Suppressor macrophage treated with lipopolysaccharide for 4 hours (primary cell): ENCODE measurements around the gene LAMA5.

Source experiments
- DNase-seq: peaks from one replicate; pipeline ENCODE4 v3.0.0-alpha.2; 2020

Gene LAMA5

GRCh38 chr20:62301111-62301668 lies 65.9 kb downstream of the LAMA5 start:
- no peak for DNase-seq

GRCh38 chr20:62300319-62300718 lies 66.8 kb downstream of the LAMA5 start:
- DNase-seq: no peak

GRCh38 chr20:62299666-62300236 lies 67.4 kb downstream of the LAMA5 start:
- DNase-seq: no peak

- no peak for DNase-seq
Observed at GRCh38 chr20:62298577-62299249, 68.4 kb downstream of the LAMA5 start.

GRCh38 chr20:62297449-62298227 lies 69.5 kb downstream of the LAMA5 start:
- no peak for DNase-seq

GRCh38 chr20:62296724-62297448 lies 70.2 kb downstream of the LAMA5 start:
- DNase-seq: no peak

- DNase-seq: no peak
Observed at GRCh38 chr20:62294516-62294915, 72.6 kb downstream of the LAMA5 start.

- no peak for DNase-seq
Observed at GRCh38 chr20:62293946-62294345, 73.2 kb downstream of the LAMA5 start.

- no peak for DNase-seq
Observed at GRCh38 chr20:62293111-62293784, 73.9 kb downstream of the LAMA5 start.

- no peak for DNase-seq
Observed at GRCh38 chr20:62292108-62292507, 75.0 kb downstream of the LAMA5 start.

- DNase-seq: no peak
Observed at GRCh38 chr20:62291251-62292066, 75.7 kb downstream of the LAMA5 start.

- DNase-seq: no peak
Observed at GRCh38 chr20:62289898-62290297, 77.2 kb downstream of the LAMA5 start.

- no peak for DNase-seq
Observed at GRCh38 chr20:62289131-62289530, 78.0 kb downstream of the LAMA5 start.

- no peak for DNase-seq
Observed at GRCh38 chr20:62288535-62289105, 78.5 kb downstream of the LAMA5 start.

- no peak for DNase-seq
Observed at GRCh38 chr20:62287759-62288534, 79.2 kb downstream of the LAMA5 start.

GRCh38 chr20:62287129-62287528 lies 80.0 kb downstream of the LAMA5 start:
- no peak for DNase-seq

- DNase-seq: no peak
Observed at GRCh38 chr20:62286493-62287064, 80.5 kb downstream of the LAMA5 start.

GRCh38 chr20:62285722-62286121 lies 81.4 kb downstream of the LAMA5 start:
- no peak for DNase-seq

GRCh38 chr20:62285151-62285550 lies 82.0 kb downstream of the LAMA5 start:
- DNase-seq: no peak

GRCh38 chr20:62284448-62284847 lies 82.7 kb downstream of the LAMA5 start:
- DNase-seq: no peak
